GM18520 (cell line): ENCODE data around the gene CA11.
"Not testable (repeated sequence)": the region's sequence is repeated elsewhere in the genome, so short reads cannot be mapped to it uniquely, and the experiment has no call there.

ENCODE experiments used
- ATAC-seq: cut with Tn5 transposase; IDR thresholded peaks from one replicate; pipeline ENCODE4 v1.9.1; 2021; ENCODE audit not compliant: unreplicated experiment

CA11 gene

DNA sequence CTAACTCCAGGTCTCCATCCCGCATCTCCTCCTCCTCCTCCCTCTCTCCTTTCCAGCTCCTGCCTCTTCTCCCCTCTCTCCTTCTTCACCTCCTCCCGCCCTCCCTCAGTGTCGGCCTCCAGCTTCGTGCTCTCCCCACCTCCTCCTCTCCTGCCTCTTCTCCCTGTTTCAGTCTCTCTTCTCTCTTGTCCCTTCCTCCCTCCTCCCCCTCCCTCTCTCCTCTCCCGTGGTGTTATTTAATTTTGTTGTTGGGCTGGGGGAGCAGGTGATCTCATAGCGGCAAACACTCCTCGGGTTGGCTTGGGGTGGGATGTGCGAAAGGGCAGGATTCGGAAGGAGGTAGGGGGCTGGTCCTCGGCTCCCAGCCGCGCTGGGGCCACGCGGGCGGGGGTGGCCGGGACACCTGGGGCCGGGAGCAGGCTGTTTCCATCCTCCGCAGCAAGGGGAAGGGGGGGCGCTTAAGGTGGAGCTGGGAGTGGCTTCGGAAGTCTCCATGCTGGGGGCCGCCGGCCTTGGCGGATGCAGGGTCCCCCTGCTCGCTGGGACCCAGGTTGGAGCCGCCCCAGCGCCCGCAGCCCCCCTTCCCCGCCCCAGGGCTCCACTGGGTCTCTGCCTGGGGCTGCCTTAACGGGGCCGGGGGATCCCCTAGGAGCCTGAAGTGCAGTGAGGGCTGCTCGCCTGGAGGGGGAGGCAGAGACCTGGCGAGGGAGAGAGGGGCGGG, at the start of gene CA11:
TSS of gene CA11 (minus strand) at position 187 of the 721 bp plus-strand sequence. CDS start 555 bp downstream, outside the sequence.
- ATAC-seq, result peak; percentile 57

DNA sequence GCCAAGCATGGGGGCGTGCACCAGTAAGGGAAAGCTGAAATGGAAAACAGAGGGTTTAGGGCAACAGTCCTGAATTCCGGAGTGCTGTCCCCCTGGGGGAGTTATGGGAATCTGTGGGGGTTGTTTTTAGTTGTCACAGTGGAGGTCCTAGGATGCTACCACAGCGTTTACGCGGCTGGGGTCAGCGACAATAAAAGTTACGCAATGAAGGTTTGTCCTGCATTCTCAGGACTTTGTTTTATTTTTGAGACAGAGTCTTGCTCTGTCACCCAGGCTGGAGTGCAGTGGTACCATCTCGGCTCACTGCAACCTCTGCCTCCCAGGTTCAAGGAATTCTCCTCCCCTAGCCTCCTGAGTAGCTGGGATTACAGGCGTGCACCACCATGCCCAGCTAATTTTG, 47.6 kb upstream of the CA11 start:
- not testable (repeated sequence) for ATAC-seq

GRCh38 chr19:48689449-48689848, 43.5 kb upstream of the CA11 start:
- no peak for ATAC-seq

GRCh38 chr19:48687776-48688175, 41.8 kb upstream of the CA11 start:
- no peak for ATAC-seq

GRCh38 chr19:48686637-48687036, 40.6 kb upstream of the CA11 start:
- not testable (repeated sequence) for ATAC-seq

- ATAC-seq, result no peak
Measured at GRCh38 chr19:48686088-48686487, 40.1 kb upstream of the CA11 start.

GRCh38 chr19:48685583-48685982, 39.6 kb upstream of the CA11 start:
- ATAC-seq, result no peak

- no peak for ATAC-seq
Measured at GRCh38 chr19:48683349-48683748, 37.4 kb upstream of the CA11 start.

DNA sequence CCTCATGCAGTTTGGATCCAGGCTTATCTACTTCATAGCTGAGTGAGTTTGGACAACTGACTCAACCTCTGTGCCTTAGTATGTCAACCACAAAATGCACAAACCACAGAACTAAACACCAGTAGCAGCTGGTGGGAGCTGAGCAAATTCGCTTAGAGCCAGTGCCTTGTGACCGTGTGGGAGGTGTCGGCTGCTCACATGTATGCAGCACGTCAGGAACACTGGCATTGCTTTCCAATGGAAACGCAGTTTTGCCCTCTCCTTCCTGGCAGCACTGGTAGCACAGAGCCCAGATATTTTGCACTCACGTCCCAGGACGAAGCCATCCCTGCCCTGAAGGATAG, 35.1 kb upstream of the CA11 start:
- ATAC-seq, result no peak

- no peak for ATAC-seq
Measured at GRCh38 chr19:48680436-48681126, 34.6 kb upstream of the CA11 start.

DNA sequence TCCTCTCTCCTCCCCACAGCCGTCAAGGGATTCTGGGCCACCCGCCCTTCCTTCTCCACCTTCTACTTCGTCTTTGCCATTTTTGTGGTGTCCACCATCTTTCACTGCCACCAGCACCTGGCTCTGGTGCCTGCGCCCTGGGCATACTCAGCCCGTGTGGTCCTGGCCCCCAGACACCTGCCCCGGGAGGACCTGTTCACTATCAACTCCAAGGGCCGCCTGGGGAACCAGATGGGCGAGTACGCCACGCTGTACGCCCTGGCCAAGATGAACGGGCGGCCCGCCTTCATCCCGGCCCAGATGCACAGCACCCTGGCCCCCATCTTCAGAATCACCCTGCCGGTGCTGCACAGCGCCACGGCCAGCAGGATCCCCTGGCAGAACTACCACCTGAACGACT, 34.0 kb upstream of the CA11 start:
- ATAC-seq, result not testable (repeated sequence)

DNA sequence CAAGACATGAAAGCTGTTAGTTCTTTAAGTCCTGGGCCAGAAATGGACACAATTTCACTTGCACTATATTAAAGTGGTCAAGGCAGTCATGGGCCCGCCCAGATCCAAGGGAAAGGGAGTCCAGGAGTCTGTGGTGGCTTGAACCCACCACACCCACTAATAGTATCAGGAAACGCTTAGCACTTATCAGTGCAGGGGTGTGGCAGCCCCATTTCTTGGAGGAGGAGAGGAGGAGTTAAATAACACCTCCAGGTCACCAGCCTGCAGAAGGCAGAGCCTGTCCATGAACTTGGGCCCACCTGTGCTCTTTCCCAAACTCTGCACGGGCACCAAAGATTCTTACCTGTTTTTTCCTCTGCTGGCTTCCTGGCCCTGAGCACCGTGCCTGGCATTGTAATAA, 32.2 kb upstream of the CA11 start:
- no peak for ATAC-seq

DNA sequence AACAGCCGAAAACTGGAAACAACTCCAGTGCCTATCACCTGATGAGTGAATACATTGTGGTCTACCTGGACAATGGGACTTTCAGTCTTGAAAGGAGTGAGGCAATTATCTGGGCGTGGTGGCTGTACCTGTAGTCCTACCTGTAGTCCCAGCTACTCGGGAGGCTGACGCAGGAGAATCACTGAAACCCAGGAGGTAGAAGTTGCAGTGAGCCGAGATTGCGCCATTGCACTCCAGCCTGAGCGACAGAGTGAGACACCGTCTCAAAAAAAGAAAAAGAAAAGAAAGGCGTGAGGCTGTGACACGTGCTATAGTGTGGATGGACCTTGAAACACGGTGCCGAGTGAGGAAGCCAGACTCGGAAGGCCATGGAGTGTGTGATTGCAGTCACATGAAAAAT, 30.9 kb upstream of the CA11 start:
- no peak for ATAC-seq

- no peak for ATAC-seq
Measured at GRCh38 chr19:48676487-48676886, 30.5 kb upstream of the CA11 start.

DNA sequence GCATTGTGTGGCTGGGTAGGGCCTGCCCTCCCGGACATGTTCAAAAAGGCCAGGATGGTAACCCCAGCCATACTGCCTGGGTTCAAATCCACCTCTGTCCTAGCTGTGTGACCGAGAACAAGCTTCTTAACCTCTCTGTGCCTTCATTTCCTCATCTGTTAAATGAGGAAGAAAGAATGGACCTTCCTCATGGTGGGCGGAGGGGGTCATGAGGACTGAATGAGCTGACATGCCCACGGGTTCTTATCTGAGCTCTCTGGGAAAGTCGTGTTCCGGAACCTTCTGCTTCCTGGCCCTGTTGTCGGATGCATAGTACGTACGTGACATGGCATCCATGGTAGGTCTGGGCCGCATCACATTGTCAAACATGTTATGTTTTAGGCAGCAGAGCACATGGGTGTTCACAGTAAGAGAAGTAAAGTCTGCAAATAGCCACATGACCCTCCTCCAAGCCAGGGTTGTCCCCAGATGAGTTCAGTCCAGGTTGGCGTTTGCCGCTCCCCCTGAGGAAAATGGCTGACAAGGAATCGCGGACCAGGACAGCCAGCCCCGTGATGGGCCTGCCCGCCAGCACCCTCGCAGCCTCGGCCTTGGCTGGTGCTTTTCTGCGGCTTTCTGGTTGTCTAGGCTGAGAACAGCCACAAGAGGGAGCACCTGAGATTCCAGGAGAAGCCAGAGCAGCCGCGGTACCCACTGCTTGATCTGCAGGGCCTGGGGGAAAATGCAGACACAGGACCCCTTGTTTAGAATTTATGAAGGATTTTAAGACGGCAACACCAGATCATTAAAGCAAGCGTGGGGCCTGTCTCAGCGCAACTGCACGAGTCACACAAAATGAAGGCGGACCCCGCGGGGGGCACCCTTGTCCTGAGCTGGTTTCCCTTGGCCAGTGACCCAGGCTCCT, 29.2 kb upstream of the CA11 start:
- no peak for ATAC-seq

GRCh38 chr19:48674216-48674809, 28.3 kb upstream of the CA11 start:
- ATAC-seq, result no peak

DNA sequence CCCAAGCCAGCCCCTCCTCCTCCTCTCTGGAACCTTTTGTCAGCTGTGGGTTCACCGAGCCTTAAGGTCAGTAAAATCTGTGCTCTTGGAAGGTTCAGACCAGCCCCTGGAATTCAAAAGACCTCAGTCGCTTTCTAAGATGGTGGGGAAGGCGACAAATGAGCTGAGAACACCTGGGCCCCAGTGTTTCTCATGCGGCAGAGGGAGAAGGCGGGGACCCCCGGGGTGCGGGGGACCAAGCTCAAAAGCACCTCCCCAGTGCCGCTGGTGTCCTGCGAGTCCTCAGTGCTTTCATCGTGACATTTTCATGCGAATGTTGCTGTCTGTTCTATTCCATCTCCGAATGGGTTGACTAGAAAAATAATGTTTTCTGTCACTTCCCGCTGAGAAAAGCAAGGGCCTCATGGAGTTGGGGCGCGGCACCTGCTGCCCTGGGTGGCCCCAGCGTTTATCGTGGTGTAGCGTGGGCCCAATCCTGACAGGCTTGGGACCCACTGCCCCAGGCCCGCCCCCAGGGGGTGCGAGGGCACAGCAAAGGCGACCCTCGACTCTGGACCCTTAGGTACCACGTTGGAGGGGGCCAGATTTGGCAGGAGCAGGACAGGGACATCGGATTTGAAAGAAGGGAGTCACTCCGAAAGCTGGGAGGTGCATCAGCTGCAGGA, 27.6 kb upstream of the CA11 start:
- no peak for ATAC-seq

- no peak for ATAC-seq
Measured at GRCh38 chr19:48672994-48673393, 27.0 kb upstream of the CA11 start, which contains the start of gene NTN5. NTN5 (minus strand) TSS chr19:48673017; CDS start chr19:48670986, 2,031 bp downstream.

GRCh38 chr19:48671446-48671995, 25.5 kb upstream of the CA11 start:
- ATAC-seq, result no peak

DNA sequence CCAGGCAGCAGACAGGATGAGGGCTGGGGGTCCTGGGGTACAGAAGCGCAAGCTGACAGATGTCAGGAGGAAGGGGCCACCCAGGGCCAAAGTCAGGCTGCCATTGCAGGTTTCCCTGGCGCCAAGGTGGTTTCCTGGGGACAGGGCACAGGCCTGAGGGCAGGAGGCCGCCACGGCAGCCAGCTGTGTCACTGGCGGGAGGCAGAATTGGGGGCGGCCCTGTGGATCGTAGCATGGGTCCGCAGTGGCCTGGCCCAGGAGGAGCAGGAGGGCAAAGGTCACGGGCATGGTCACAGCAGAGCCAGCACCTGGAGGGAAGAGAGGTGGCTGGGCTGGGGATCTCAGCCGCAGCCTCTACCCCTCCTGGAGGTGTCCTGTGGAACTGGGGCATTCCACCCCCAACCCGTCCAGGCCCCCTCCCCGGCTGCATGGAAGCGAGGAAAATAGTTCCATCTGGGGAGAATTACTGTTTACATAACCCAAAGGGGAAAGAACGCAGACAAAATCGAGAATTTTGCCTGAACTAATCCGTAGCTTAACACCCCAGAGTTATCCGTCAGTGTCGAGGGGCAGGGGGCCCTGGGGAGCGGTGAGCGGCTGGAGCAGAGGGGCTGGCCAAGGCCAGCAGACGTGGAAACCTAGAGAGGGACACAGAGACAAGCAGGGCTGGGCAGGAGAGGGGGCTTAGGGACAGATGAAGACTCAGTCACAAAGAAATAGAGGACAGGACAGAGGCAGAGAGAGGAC, 24.9 kb upstream of the CA11 start:
- ATAC-seq, result no peak
